Adrenal gland (tissue), 12 donors: Measurements from ENCODE around the gene QPCT. TPM values are rescaled to one million over a fixed set of nuclear protein-coding genes. Genes with fewer than 3 reads are reported as not detected.

Experiments
- DNase-seq, 7 donors: peaks; one replicate each; pipeline ENCODE4 v3.0.0-alpha.2; 2019 to 2020
- H3K27ac ChIP-seq, 5 donors: fragments of 200-600 bp; sonication (generic) in 4 of 5; 1 replicate in 3 of 5; 2 replicates in 2 of 5; pipeline versions ENCODE4 v1.5.1 to v1.8.0; 2016 to 2020; ENCODE audit warnings: mild to moderate bottlenecking in 1 of 5
- H3K27me3 ChIP-seq: fragments of 200-600 bp; 2 replicates; pipeline ENCODE4 v1.8.0; 2021
- H3K36me3 ChIP-seq, 2 donors: fragments of 200-600 bp; replicated peaks in 1 of 2; 1 replicate in 1 of 2; 2 replicates in 1 of 2; pipeline versions ENCODE4 v1.5.1 to v1.8.0; 2018 to 2022
- H3K4me1 ChIP-seq, 2 donors: fragments of 200-600 bp; replicated peaks in 1 of 2; 1 replicate in 1 of 2; 2 replicates in 1 of 2; pipeline versions ENCODE4 v1.5.1 to v1.8.0; 2018 to 2021
- H3K4me3 ChIP-seq, 4 donors: fragments of 200-600 bp; sonication (generic) in 3 of 4; one replicate each; pipeline ENCODE4 v1.5.1; 2016 to 2018
- H3K9me3 ChIP-seq, 3 donors: fragments of 200-600 bp; sonication (generic) in 1 of 3; replicated peaks in 1 of 3; 1 replicate in 2 of 3; 2 replicates in 1 of 3; pipeline versions ENCODE4 v1.5.1 to v1.8.0; 2016 to 2021
- CTCF ChIP-seq, 6 experiments: fragments of 450-650 bp in 4 of 6; fragments of 200-600 bp in 2 of 6; sonication (generic) in 1 of 6; IDR thresholded peaks; 1 replicate in 5 of 6; 2 replicates in 1 of 6; pipeline versions ENCODE4 v1.5.1 to v1.8.0; 2016 to 2021; ENCODE audit warnings: antibody characterized with exemption in 6 of 6, mild to moderate bottlenecking in 2 of 6, moderate library complexity in 1 of 6
- POLR2A ChIP-seq, 2 donors: fragments of 450-650 bp; IDR thresholded peaks; one replicate each; pipeline ENCODE4 v1.6.1; 2017; ENCODE audit warnings: antibody characterized with exemption in 2 of 2, mild to moderate bottlenecking in 2 of 2, moderate library complexity in 1 of 2
- WGBS, 4 donors: extraction: QIAGEN DNeasy Blood & Tissue Kit in 2 of 4; methylation state at CpG; one replicate each; pipeline versions ENCODE4 v1.1.5 to v1.1.7; 2013 to 2017; 5-methylcytosine and 5-hydroxymethylcytosine counted together
- intact Hi-C, 2 donors: fragments of 100-400 bp; cut with DNase I; formaldehyde crosslinking; loops; one replicate each; pipeline versions ENCODE4 v1.14.1 to v1.15.0; 2022 to 2023
- polyA plus RNA-seq, 3 donors: library from polyadenylated mRNA; stranded (reverse); fragments of 200-250 nt in 2 of 3; fragments of 350-450 nt in 1 of 3; fragmentation: Illumina TruSeq in 1 of 3; extraction: RNeasy Lipid Tissue Mini Kit (QIAGEN cat#74804) in 1 of 3; gene quantifications; one replicate each; pipeline ENCODE4 v1.2.3, GENCODE V29; 2013 to 2014
- total RNA-seq, 9 donors: library from RNA; depleted of rRNA in 4 of 9; stranded (reverse); fragments of >200 nt in 4 of 9; fragments of 120-200 nt in 1 of 9; fragmentation: NEBNext Ultra II Directional in 1 of 9; extraction: Animal tissue kit (Norgen Biotek cat#: 25700) in 1 of 9; gene quantifications; one replicate each; pipeline versions ENCODE4 v1.1.0 to v1.2.4, GENCODE V29; 2013 to 2023
- donor health status: healthy with polysubstance abuse.
- donor health status: Bipolar disorder and iron deficiency.
- donor health status: DM: yes; HTN: yes; CAD: no.
- donor health status: DM: no; HTN: no; CAD: no.
- donor health status: DM: no; HTN: no; CAD: no.
- donor health status: DM: yes; HTN: yes; CAD: no.

The QPCT gene
- total and polyA plus RNA-seq, 12 donors = 30.6 to 746 (median 192) TPM

DNA sequence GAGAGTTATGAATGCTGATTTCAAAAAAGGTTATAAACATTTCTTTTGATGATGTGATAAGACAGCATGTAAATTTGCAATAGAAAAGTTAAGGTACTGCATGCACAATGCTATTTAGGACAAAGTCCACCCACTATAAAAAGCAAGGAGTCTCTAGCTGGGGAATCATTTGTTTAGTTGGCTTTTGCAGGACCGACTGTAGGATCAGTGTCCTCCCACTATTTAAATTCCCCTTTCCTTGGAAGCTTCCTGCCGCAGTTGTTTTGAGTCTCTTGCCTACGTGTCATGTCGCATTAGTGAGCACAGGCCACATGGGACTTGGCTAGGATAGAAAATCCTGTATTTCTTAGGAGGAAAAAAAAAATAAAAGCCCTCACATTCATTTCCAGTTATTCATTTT is 13.1 kb downstream of the QPCT start:
- Histone ChIP-seq H3K27me3 (no peaks in the 10 kb centered on the region), H3K4me1 (peaks cover 0 to 6% of the 10 kb centered on the region in 2 donors), H3K4me3 (no peak overlapping the region), H3K36me3 (no peaks in the 10 kb centered on the region), H3K9me3 (no peaks in the 10 kb centered on the region), H3K27ac (no peak overlapping the region)
- no peak for TF ChIP-seq POLR2A (IDR thresholded peaks at IDR 0.05)
- no peak for TF ChIP-seq CTCF (IDR thresholded peaks at IDR 0.05)
- intact Hi-C loops = no loop called here
- DNase-seq = no peak
- WGBS, 4 donors = 67 to 77% (median 74%) methylated on average over 4 of the region's 4 CpGs

DNA sequence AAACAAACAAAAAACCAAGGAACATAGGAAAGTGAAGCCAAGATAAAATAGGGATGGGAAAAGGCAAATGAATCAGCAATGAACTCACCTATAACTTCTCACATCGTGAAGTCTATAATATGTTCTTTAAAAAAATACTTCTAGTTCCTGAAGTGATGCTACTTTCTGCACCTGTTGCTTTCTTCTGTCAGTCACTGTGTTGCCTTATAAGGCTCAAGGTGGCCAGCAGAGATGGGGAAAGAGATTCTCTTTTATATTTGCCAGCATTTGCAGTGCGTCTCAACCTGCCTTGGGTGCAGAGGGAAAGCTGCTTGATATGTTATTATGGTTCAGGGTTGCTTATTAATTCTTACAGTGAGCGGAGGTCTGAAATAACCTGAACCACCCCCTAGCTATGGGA is 14.0 kb downstream of the QPCT start:
- no peak overlapping the region for H3K4me3 ChIP-seq
- intact Hi-C loops = no loop called here
- no peaks in the 10 kb centered on the region for H3K36me3 ChIP-seq
- H3K4me1 ChIP-seq = peaks cover 0 to 6% of the 10 kb centered on the region in 2 donors
- TF ChIP-seq POLR2A (IDR thresholded peaks at IDR 0.05) (no peak), CTCF (IDR thresholded peaks at IDR 0.05) (no peak)
- WGBS, 4 donors = 92 to 98% (median 95%) methylated on average over 3 of the region's 3 CpGs
- H3K9me3 ChIP-seq = no peaks in the 10 kb centered on the region
- H3K27me3 ChIP-seq = no peaks in the 10 kb centered on the region
- DNase-seq = no peak
- no peak overlapping the region for H3K27ac ChIP-seq

GRCh38 chr2:37361216-37361815 is 16.9 kb downstream of the QPCT start:
- Histone ChIP-seq H3K27ac (no peak overlapping the region), H3K36me3 (no peaks in the 10 kb centered on the region), H3K4me1 (peaks cover 0 to 16% of the 10 kb centered on the region in 2 donors), H3K4me3 (no peak overlapping the region), H3K27me3 (no peaks in the 10 kb centered on the region), H3K9me3 (no peaks in the 10 kb centered on the region)
- DNase-seq = no peak
- 85 to 92% (median 91%) methylated on average over 3 of the region's 3 CpGs for WGBS, 4 donors
- TF ChIP-seq CTCF (IDR thresholded peaks at IDR 0.05) (no peak), POLR2A (IDR thresholded peaks at IDR 0.05) (no peak)
- intact Hi-C loops = no loop called here

- H3K9me3 ChIP-seq = no peaks in the 10 kb centered on the region
- H3K27ac ChIP-seq = no peak overlapping the region
- H3K4me1 ChIP-seq = peaks cover 0 to 16% of the 10 kb centered on the region in 2 donors
- H3K4me3 ChIP-seq = no peak overlapping the region
- no peak for DNase-seq
- intact Hi-C loops = no loop called here
- no peaks in the 10 kb centered on the region for H3K27me3 ChIP-seq
- WGBS, 4 donors = 87 to 91% (median 89%) methylated on average over 9 of the region's 9 CpGs
- no peaks in the 10 kb centered on the region for H3K36me3 ChIP-seq
- TF ChIP-seq POLR2A (IDR thresholded peaks at IDR 0.05) (no peak), CTCF (IDR thresholded peaks at IDR 0.05) (no peak)
Measured at GRCh38 chr2:37361994-37362698, 17.7 kb downstream of the QPCT start.
